Gastroesophageal sphincter (tissue), 3 donors: ENCODE data around the gene ACHE.

Experiments
- CTCF ChIP-seq, 4 experiments: fragments of 200-600 bp in 2 of 4; fragments of 450-650 bp in 2 of 4; sonication (generic) in 1 of 4; IDR thresholded peaks; one replicate each; pipeline ENCODE4 v1.5.1; 2017 to 2019; ENCODE audit warnings: antibody characterized with exemption in 4 of 4, mild to moderate bottlenecking in 2 of 4, moderate library complexity in 2 of 4
- EP300 ChIP-seq: sonication (generic); formaldehyde crosslinking; IDR thresholded peaks from one replicate; pipeline ENCODE4 v1.6.1; 2017; ENCODE audit warnings: antibody characterized with exemption, mild to moderate bottlenecking
- POLR2A ChIP-seq, 2 donors: fragments of 450-650 bp; IDR thresholded peaks; one replicate each; pipeline ENCODE4 v1.6.1; 2017; ENCODE audit warnings: antibody characterized with exemption in 2 of 2, mild to moderate bottlenecking in 2 of 2, moderate library complexity in 1 of 2
- POLR2AphosphoS5 ChIP-seq: sonication (generic); formaldehyde crosslinking; IDR thresholded peaks from one replicate; pipeline ENCODE4 v1.6.1; 2017; ENCODE audit warnings: antibody characterized with exemption

- TF ChIP-seq CTCF (IDR thresholded peaks at IDR 0.05), result no peak
- TF ChIP-seq POLR2A (IDR thresholded peaks at IDR 0.05), result no peak
- no peak for TF ChIP-seq POLR2AphosphoS5
- no peak for TF ChIP-seq EP300
Measured at GRCh38 chr7:100897772-100898454, 2.2 kb upstream of the ACHE start.
